Stimulated activated CD8-positive, alpha-beta memory T cell treated with anti-CD3 and anti-CD28 coated beads, Interleukin-15, amount 100 ng/mL, for 4 hours (primary cell): ENCODE measurements around the gene EARS2.
"Not testable (repeated sequence)": the region's sequence is repeated elsewhere in the genome, so short reads cannot be mapped to it uniquely, and the experiment has no call there.

Experiments
- DNase-seq, 2 donors: peaks; one replicate each; pipeline ENCODE4 v3.0.0-alpha.2; 2020; ENCODE audit warnings: low read depth in 2 of 2

EARS2 gene

DNA sequence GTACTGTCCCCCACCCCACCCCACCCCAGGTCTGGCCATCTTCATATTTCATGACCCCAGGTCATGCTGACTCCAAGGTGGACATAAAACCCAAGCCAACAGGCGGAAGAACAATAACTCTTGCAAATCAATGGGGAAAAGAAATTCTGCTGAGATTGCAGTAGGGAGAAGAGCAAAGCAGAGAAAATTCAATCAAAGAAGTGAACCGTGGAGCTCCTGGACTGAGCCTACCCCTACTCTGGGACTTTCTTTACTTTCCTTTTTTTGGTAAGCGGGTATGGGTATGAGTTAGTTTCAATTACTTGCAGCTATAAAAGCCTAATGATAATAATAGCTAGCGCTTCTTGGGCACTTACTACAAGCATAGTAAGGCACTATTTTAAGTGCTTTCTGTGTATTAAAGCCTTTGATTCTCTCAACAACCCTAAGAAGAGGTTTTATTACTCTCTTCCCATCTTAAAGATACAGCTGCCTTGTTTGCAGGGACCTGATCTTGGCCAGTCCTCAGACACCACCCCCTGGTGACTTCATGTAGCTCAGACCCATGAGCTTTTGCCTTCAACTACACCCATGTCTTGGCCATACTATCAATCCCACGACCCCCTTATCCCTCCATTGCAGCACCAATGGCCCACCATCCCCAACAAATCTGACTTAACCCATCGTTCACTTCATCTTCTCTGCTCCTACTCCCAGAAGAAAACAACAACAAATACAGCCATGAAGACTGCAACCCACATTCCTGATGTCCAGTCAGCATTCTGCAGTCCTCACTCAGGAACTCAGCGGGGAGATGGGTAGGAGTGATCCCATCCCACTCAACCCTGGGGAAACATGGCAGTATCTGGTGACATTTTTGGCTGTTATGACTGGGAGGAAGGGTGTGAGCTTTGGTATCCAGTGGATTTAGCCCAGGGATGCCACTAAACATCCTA is 51.2 kb downstream of the EARS2 start:
- no peak for DNase-seq

DNA sequence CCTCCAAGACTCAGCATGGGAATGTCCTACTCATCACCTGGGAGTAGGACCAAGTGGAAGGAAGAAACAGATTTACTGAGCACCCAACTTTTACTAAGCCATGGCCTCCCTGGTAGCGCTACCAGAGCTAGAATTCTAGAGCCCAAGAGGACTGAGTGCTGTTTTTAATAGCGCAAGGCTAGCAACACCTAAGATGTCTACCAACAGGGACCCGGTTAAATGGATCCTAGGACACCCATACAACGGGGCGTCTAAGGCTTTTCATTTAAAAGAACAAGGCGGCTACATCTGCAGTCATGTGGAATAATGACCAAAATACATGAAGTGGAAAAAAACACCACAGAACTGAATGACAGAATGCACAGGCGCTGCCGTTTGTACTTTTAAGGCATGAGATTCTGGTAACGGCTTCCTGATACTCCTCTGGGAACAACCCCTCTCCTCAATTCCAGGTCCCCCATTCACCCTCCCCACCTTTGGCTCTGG is 51.9 kb downstream of the EARS2 start:
- no peak for DNase-seq

- DNase-seq = peak; percentile 59 to 62
These were observed 52.5 kb downstream of the EARS2 start for GRCh38 chr16:23504453-23505179.

DNA sequence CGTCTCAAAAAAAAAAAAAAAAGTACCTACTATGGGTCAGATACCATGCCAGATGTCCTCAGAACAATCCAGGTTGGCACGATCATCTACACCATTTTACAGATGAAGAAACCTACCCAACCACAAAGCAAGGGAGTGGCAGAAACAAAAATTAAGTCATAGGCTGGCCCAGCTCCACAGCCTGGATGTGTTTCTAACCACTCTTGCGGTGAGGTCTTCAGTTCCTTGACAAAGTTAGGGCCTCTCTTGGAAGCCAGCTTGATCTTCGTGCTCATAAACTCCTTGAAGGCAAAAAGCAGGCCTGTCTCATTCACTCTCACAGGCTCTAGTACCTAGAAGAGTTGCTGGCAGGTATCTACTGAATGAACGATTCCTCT is 53.1 kb downstream of the EARS2 start:
- no peak for DNase-seq

DNA sequence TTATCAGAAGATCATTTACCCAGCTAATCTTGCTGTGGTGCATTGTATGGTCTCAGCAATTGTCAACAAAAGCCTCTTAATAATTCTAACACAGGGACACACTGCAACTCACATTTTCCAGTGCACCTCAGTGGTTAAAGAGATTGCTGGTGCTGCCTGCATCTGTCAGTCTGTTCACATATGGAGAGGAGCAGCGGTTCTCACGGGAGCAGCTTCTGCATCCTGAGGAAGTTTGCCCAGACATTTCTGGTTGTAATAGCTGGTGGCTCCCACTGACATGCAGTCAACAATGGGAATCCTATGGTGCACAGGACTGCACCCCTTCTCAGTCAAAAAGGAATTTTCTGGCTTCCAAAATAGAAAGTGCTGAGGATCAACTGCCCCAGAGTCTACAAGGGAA is 54.7 kb downstream of the EARS2 start:
- no peak for DNase-seq

GRCh38 chr16:23501291-23501690 is 55.9 kb downstream of the EARS2 start:
- no peak for DNase-seq

- DNase-seq = no peak
These were observed 56.3 kb downstream of the EARS2 start for GRCh38 chr16:23500862-23501225.

GRCh38 chr16:23500212-23500861 is 56.8 kb downstream of the EARS2 start:
- no peak for DNase-seq

DNA sequence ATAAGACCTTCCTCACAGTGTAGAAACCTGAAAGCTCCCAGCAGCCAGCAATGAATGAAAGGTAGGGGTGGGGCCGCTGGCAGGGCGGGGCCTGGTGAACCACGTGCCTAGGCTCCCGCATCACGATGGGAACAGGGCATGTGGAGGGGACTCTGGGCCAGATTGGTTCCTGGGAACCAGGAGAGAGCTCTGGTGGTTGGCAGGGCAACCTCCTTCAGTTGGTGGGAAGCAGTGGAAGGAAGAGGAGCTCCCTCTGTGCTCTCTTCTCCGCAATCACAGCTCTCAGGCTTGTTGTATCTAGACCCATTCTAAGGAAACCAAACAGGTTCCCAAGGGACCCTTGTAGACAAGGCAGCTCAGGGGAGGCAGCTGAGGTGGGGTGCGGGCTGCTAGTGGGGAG is 57.3 kb downstream of the EARS2 start:
- DNase-seq = no peak

DNA sequence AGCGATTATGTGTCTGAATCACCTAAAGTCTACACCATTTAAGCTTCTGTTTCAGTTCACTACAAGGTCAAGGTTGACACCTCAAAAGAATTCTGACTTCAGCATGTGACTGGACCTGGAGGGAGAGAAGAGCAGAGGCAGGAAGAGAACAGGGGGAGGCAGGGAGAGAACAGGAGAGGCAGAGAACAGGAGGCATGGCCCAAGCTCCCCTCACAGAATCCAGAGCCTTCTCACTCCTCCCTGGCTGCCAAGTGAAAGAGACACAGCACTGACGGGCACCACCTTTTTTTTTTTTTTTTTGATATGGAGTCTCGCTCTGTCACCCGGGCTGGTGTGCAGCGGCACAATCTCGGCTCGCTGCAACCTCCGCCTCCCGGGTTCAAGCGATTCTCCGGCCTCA is 58.3 kb downstream of the EARS2 start:
- no peak for DNase-seq

GRCh38 chr16:23497543-23497868 is 59.6 kb downstream of the EARS2 start:
- no peak for DNase-seq

- no peak for DNase-seq
These were observed 60.2 kb downstream of the EARS2 start for GRCh38 chr16:23496821-23497542.

- DNase-seq = no peak
These were observed 61.5 kb downstream of the EARS2 start for GRCh38 chr16:23495671-23496070.

GRCh38 chr16:23494188-23494587 is 63.0 kb downstream of the EARS2 start:
- no peak for DNase-seq

DNA sequence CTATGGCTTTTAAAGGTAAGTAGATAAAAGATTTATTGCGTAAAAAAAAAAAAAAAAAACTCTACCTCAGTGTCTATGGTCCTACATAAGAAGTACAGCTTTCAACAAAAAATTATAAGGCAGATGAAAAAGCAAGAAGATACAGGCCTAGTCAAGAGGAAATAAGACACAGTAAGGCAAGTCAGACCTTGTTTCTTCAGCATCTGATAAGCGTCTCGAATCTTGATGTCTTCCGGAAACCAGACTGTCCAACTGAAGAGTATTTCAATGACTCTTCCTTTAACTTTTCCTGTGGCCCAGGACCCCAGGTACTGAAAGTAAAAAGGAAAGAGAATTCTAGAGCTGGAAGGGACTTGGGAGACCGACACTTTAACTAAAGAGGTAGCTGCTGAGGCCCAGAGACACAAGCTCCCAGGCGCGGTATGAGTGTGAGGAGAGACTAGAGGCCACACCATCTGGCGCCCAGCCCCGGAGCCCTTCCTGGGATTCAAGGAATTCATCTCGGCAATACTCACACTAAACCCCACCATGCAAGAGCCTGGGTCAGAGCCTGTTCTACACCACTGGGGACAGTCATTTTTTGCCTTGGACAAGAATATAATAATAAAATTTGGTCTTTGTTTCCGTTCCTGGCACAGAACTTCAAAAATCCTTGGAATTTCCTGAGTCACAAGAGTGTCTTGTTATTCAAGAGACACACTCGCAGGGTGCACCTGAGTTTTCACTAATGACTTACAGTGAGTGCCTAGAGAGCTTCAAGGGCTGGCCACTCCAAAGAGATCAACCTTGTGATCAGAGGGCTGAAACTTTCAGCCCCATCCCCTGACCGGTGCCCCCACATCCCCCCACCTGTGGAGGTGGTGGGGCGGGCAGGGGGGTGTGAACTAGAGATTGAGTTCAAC is 65.4 kb downstream of the EARS2 start:
- DNase-seq = no peak

DNA sequence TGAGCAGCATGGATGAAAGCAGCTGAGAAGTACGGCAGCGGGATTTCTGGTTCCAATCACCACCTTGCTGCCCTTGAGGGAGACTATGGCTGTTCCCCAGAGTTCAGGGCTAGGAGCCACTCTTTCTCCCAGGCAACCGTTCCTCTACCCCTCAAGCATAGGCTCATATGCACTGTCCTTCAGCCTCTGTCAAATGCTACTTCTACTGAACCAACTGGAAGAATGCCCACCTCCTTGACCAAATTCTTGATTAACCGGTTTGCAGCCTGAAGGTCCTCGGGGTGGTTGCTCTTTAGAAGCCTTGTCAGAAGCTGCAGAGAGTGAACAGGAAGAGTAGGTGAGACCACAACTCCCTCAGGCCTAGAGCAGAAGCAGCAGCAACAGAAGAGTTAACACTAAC is 70.7 kb downstream of the EARS2 start:
- no peak for DNase-seq

DNA sequence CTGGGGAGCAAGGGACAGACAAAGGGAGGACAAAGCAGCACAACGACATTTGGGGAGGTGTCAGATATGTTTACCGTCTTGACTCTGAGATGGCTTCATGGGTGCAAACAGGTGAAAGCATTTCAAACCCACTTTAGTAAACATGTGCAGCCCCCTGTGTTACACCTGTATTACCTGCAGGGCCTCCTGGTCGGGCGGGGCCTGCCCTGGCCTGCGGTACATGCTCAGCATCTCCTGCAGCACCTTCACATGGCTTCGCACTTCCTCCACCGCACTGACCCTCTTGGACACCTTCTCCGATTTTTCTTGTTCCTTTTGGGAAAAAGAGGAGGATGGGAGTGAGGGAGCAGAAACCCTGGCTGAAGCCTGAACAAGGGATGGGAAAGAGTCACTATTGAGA is 71.3 kb downstream of the EARS2 start:
- no peak for DNase-seq

- DNase-seq = no peak
These were observed 71.9 kb downstream of the EARS2 start for GRCh38 chr16:23485257-23485614.

DNA sequence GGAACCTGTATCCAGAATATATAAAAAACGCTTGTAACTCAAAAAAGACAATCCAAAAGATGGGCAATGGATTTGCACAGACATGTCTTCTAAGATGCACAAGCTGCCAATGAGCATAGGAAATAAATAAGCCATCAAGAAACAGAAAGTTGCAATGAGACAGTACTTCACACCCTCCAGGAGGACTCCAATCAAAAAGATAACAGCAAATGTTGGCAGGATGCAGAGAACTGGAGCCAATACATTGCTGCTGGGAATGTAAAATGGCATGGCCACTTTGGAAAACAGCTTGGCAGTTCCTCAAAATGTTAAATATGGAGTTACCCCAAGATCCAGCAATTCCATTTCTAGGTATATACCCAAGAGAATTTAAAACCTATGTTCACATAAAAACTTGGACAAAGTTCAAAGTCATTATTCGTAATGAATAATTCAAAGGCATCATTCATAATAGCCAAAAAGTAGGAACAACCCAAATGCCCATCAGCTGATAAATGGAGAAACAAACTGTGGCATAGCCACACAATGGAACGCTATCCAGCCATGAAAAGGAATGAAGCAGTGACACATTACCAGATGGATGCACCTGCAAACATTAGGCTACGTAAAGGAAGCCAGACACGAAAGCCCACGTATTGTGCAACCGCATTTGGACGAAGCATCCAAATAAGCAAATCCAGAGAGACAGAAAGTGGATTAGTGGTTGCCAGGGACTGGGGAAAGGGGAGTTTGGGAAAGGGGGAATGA is 72.5 kb downstream of the EARS2 start:
- no peak for DNase-seq

DNA sequence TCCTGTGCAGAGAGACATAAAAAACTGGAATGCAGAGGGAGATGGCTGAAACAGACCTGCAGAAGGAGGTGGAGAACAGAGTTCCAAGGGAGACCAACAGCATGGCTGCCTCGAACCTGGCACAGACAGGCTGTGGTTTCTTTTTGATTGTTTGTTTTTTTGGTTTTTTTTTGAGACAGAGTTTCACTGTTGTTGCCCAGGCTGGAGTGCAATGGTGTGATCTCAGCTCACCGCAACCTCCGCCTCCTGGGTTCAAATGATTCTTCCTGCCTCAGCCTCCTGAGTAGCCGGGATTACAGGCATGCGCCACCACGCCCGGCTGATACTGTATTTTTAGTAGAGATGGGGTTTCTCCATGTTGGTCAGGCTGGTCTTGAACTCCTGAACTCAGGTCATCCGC is 73.7 kb downstream of the EARS2 start:
- DNase-seq = not testable (repeated sequence)
